ENCODE results near the gene OTOG.
A peak's percentile ranks its signal among the peaks of the same experiment; 100 is the strongest.

OTOG gene, protein sequence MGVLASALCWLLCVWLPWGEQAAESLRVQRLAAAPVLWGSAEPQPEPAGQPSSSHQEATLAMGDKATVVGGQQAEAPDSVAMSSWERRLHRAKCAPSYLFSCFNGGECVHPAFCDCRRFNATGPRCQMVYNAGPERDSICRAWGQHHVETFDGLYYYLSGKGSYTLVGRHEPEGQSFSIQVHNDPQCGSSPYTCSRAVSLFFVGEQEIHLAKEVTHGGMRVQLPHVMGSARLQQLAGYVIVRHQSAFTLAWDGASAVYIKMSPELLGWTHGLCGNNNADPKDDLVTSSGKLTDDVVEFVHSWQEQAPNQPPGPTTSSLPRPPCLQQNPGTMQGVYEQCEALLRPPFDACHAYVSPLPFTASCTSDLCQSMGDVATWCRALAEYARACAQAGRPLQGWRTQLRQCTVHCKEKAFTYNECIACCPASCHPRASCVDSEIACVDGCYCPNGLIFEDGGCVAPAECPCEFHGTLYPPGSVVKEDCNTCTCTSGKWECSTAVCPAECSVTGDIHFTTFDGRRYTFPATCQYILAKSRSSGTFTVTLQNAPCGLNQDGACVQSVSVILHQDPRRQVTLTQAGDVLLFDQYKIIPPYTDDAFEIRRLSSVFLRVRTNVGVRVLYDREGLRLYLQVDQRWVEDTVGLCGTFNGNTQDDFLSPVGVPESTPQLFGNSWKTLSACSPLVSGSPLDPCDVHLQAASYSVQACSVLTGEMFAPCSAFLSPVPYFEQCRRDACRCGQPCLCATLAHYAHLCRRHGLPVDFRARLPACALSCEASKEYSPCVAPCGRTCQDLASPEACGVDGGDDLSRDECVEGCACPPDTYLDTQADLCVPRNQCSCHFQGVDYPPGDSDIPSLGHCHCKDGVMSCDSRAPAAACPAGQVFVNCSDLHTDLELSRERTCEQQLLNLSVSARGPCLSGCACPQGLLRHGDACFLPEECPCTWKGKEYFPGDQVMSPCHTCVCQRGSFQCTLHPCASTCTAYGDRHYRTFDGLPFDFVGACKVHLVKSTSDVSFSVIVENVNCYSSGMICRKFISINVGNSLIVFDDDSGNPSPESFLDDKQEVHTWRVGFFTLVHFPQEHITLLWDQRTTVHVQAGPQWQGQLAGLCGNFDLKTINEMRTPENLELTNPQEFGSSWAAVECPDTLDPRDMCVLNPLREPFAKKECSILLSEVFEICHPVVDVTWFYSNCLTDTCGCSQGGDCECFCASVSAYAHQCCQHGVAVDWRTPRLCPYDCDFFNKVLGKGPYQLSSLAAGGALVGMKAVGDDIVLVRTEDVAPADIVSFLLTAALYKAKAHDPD (N-terminal part only)

DNA sequence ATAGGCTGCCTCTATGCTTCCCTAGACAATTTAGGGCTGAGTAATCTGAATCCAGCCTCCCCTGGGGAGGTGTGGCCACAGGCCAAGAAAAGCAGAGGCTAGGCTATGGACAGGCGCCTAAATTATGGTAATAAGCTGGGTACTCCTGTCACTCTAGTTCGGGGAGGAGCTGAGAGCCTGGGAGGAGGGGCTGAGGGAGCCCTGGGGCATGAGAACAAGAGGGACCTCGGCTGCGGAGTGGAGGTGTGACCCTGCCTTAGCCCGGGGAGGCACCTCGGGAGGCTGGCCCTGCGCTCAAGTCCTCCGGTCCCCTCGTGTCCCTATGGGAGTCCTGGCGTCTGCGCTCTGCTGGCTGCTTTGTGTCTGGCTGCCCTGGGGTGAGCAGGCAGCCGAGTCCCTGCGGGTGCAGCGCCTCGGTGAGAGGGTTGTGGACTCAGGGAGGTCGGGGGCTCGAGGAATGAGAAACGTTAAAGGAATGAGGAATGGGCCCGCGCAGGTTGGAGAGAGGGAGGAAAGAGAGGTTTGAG is at the start of gene OTOG:
Gene OTOG, plus strand, starts transcription at position 209 of the 527 bp plus-strand sequence. Its CDS starts 114 bp downstream, at position 323.
- no peak for DNase-seq

DNA sequence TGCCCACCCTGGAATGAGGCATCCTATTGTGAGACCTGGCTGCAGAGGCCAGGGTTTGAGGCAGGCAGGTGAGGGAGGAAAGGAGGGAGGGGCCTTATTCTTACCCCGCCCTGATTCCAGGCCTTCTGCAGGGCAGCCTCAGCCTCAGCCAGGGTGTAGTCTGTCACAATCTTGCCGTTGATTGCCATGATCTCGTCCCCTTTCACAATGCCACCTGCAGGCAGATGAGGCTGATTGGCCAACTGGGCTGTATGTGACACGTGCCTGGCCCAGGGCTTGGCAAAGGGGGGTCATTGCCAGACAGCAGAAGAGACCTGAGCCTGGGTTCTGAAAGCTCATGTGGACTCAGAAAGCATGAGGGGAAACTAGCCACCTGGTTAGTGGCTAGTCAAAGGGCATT is 49.0 kb upstream of the OTOG start:
- no peak for DNase-seq

DNA sequence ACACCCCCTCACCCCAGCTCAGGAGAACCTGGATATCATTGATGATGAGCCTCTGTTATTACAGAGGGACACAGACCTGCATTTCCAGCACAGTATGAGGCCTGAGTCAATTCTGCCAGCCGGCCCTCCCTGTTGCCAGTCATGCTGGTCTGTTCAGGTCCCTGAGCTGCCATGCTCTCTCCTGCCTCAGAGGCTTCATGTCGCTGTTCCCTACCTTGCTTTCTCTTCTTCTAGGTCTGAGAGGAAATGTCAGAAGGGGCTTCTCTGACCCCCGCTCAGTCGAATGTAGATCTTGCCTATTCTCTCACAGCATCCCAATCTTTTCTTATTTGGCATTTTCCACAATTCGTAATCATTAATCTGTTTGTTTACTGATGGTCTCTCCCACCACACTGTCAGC is 48.6 kb upstream of the OTOG start:
- no peak for DNase-seq

DNA sequence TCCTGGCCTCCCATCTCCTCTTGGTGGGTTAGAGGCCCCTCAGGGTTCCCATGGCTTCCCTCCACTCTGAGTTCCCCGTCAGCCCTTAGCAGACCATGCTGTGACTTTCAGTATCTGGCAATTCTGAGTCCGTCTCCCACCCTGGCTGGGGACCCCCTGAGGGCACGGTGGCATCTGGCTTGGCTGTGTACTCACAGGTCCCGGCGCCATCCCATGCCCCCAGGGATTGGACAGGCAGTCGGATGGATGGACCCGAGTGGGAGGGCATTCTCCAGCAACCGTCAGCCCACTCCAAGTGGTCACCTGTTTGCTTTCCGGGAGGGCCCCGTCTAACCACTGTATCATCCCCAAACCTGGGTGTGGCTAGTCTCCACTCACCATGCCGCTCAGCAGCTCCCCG is 46.4 kb upstream of the OTOG start:
- DNase-seq, result no peak

DNA sequence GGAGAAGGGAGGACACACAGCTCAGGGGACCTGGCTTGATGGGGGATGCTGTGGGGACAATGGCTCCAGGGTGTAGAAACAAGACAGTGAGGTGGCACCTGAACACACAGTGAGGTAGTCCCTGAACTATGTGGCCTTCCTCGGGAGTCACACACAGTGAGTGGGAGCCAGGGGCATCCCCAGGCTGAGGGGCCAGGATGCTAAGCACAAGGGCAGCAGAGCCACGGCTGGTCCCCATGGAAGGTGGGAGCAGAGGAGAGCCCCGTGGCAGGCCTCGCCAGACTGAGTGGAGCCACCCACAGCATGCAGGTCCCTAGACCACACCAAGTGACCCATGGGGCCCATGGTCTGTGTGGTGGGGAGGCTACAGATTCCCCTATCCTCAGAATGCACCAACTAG is 44.4 kb upstream of the OTOG start:
- no peak for DNase-seq

DNA sequence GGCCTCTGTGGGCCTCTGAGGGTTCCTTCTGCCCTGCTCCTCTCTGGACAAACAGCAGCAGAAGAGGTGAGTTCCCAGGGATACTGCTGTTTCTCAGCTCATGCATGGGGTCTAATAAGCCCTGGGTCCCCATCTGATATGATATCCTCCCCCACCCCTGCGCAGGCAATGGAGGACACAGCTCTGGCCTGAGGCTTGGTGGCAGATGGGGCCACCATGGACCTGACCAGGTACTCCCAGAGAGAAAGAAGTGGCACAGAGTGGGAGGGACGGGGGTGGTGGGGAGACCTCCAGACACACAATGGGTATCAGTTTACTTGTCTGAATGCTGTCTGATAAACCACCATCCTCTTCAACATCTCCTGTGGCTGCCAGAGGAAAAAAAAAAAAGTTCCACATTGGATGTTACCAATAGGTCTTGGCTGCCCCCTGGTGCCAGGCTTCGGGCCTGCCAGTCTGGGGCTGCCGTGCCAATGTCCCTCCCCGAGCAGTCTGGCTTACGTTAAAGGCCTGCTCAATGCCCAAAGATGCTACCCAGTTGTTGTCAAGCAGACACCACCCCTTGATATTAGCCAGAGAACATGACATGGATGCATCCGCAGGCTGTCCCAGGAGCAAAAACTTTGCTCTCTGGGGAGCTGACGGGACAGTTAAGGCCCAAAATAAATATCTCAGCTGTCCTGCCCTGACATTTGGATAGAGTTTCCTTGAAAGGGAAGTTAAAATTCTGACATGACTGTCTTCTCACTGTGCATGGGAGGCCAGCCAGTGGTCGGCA is 42.5 kb upstream of the OTOG start:
- peak; percentile 74 to 75 for DNase-seq

DNA sequence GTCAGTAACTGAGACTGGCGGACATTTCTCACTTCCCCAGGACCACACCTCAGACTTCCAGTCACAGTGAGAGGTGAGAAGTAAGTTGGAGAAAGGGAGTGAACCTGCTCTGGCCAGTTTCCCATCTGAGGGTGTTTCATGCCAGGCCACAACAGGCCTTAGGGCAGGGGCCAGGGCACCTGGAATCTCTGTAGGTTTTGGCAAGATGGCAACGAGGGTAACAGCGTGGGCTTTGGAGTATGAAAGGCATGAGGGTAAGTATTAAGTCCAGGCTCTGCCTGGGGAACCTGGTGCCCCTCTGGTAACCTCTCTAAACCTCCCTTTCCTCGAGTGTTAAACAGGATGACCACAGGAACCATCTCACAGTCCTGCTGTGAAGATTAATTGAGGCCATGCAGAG is 41.9 kb upstream of the OTOG start:
- DNase-seq, result no peak

DNA sequence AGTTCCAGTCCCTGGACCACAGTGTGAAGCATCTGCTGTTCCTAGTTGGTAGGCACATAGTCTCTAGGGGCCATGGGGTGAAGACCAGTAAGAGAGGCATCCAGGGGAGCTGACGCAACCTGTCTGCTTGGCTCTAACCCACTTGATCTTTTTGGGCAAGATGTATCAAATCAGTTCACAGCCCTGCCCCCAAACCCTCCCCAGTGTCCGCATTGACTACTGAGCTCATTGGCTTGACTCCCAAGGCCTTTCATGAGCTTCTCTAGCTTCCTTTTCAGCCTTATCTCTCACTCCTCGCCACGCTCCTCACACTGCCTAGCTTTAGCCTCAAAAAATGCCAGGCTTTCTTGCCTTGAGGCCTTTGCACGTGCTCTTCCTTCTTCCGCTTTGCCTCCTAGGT is 40.7 kb upstream of the OTOG start:
- no peak for DNase-seq

DNA sequence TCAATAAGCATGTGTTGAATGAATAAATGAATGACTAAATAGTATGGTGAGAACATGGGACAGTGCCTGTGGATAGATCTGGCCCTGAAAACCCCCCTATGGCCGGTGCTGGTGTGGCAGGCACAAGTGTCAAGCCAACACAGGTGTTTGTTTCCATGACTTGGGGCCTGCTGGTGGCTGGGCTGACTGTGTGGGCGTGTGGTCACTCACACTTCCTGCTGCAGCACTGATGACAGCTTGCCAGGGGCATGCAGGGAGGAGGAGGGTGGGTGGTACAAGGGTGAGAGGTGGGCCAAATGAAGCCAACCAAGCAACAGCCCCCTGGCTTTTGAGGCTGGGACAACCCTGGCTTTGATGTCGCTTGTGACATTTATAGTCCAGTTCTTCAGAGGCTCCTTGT is 40.1 kb upstream of the OTOG start:
- DNase-seq, result no peak

DNA sequence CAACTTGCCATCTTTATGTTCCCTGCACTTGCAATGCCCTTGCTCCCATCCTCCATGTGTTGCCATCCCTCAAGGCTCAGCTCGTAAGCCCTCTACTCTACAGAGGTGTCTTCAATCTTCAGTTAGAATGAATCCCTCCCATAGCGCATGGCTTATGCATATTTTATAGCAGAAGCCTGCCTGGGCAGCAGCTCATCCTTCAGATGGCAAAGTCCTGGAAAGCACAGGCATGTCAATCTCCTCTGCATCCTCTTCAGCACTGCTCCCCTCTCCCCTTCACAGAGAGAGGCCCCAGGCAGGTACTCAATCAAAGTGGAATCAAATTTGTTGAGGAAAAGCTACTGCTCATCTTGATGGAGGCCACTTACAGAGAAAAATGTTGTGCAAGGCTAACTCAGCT is 39.3 kb upstream of the OTOG start:
- no peak for DNase-seq

DNA sequence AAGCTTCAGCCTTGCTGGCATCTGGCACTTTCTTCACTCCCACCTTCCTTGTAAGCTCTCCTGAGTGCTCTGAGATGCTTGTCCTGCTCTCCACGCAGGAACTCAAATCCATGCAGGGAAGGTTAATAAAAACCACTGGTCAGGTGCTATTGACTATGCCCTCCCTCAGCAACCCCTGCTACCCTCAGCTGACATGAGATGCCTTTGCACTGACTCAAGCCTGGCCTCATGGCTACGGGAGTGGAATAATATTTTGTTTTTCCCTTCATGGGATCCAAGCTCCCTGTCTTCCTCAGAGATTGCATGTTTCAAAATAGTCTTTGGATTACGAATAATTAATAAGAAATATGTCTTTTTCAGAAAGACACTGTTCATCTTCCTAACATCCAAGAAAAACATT is 38.8 kb upstream of the OTOG start:
- DNase-seq, result no peak

DNA sequence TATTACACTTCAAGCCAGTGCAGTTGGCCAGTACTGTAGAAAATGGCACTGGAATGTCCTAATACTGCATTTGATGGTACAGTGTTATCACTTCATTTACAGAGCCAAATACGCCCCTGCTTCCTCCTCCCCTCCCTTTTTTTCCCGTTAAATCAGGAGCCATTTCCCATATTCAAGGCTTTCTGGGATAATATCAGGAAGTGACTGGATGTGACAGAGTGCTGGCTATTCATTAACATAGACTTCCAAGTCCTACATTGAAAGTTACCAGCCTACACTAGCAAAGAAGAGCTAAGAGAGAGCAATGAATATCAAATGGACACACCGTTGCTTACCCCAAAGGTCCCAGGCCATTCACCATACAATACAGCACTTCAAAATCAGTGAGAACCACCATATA is 38.3 kb upstream of the OTOG start:
- no peak for DNase-seq

DNA sequence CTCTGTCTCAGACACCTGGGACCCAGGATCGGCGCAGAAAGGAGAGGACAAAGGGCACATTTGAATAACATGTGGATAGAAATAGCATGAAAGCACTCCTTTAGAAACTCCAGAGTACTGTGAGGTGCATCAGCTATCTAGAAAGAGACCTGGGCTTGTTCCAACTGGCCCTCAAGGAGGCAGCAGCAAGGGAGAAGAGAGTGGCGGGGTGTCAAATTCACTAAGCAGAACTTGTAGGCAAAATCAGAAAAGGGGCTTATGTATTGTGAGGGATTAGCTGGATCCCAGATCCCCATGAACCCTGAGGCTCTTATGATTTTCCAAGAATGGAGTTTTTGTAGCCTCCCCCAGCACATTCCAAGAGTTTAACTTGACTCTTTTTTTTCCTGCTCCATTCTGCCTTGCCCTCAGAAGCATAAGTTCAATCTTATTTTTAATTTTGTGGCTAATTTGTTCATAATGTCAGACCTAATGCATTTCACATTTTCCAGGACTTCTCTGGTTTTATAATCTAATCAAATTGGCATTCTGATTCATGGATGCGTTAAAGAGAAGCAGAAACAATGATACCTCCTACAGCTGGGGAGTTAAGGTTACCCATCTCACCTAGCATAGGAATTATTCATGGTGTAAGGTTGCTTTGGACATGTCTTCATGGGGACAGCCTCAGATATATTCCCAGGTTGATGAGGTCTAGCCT is 36.4 kb upstream of the OTOG start:
- no peak for DNase-seq

DNA sequence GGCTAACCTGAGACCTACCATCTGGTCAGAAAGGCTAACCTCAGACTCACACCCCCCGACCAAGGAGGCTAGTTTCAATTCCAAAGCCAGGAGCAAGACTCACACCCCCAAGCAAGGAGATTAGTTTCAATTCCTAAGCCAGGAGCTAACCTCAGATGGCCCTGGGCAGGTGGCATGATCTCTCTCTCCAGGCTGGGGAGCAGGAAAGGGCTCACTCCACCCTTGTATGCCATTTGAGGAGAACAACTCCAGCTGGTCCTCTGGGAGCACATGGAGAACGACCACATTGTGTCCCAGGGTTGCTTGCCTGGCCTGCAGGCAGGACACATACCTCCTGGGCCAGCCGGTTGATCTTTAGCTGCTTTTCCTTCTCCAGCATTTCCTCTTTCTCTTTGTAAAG is 35.5 kb upstream of the OTOG start:
- no peak for DNase-seq

DNA sequence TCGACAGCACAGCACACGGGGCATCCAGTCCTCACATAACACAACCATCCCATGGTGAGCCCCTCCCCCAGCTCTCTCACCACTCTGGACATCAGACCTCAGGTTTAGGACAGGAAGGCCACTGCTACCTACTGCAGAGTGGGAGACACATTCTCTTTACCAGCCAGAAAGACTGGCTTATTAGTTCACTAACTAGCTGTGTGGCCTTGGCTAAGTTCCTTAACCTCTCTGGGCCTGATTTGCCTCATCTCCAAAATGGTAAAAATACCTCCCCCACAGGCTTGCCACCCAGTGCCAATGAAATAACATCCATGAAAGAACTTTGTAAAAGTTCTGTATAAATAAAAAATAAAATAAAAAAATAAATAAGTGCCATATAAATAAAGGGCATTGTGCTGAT is 35.0 kb upstream of the OTOG start:
- DNase-seq, result no peak

DNA sequence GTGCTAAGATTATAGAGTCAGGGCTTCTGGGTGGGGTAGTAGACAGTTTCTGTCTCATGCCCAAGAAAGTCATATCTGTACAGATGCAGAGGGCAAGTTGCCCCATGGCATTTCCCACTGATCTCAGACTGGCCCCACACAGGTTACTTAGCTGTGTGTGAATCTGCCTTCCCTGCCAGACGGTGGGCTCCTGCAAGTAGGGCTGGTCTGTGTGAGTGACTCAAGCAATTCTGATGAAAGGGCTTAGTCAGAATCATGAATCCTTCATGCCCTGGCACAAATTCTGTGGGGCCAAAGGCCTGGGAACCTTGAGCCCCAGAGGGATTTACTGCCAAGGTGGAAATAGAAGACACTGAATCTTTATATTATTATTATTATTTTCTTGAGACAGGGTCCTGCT is 33.2 kb upstream of the OTOG start:
- DNase-seq, result no peak

DNA sequence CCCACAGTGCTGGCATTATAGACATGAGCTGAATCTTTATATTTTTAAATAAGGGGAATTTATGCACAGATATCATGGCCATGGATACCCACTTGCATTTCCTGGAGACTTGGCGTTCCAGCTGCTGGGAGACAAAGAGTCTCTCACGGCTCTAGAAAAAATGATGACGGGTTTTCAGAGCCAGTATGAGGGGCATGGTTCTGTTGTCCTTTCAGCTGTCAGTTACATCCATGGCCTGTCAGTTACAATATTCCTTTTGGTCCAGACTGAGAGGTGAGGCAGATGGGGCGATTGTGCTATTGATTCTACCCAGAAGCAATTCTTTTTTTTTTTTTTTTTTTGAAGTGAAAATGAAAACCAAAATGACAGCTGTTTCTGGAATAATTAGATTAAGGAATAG is 32.6 kb upstream of the OTOG start:
- DNase-seq, result no peak

DNA sequence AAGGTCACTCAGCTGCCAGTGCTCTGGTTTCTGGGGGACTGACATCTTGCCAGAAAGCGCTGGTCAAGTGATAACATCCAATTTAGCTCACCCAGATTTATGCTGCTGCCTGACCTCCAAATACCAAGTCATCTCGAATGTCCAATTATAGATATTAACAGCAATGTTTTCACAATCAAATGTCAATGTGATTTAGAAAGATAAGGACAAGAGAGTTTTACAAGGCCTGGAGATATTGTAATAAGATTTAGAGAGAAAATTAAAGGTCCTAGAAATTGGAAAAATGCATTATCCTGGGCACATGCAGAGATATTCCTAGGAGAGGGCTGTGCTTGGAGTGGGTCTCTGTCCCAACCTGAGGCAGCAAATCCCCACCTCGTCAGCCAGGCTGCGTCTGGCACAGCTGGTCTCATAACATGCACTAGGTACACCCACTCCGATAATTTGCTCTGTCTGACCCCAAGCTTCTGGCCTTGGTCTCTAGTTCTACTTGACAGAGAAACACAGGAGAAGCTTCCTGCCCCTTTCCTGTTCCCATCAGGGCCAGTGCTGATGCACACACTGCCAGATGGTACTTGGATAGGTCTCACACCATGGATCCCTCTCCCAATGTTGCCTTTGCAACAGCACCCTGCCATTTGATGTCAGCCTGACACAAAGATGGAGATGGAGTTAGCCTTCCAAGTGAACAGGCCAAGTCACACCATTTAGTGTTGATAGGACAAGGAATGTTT is 31.4 kb upstream of the OTOG start:
- no peak for DNase-seq

DNA sequence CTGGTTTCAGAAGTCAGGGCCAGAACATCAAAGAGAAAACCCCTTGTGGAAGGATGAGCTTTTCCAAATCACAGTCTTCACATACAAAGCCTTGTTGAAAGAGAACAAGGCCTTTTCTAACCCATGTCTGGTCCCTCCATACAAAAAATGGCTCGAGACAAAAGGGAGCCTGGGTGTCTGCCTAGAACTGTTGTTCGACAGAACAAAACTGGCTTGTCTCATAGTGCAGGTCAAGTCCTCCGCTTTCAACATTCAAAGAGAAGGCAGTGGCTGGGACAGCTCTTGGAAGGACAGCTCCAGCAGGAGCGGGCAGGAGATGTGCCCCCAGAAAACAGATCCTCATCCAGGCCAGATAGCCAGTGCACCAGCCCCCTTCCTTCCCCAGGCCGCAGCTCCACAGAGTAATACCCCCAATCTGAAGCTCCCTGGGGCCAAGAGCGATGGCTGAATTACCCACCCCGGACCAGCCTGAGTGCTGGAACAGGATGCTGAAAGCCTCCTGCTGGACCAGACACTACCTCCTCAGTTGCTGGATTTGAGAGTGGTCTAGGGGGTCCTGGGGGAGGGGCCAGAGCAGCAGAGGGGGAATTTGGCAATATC is 30.4 kb upstream of the OTOG start:
- no peak for DNase-seq

DNA sequence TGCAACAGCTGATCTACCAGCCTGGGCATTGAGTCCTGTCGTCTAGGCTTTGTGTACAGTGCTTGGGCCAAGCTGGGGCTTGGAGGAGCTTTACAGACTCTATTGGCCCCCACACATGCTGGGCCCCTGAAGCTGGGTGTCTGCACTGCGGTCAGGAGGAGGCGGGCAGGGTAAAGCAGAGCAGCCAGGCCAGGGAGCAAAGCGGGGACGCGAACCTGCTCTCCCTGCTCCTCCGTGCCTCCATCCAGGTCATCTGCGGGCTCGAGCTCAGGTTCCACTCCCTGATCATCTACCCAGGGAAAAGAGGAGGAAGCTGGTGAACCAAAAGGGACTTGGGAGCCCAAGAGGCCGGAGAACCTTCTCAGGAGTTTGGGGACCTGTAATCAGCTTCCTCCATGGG is 29.9 kb upstream of the OTOG start:
- no peak for DNase-seq

All from activated CD4-positive, alpha-beta T cell treated with anti-CD3 and anti-CD28 coated beads, Interleukin-2, amount 50 U/mL, for 4 hours (primary cell).